SKM-1 treated with dmso at 0.1 percent for 144 hours (cell line): ENCODE data around the gene WWC1.
"Not testable (repeated sequence)": the region's sequence is repeated elsewhere in the genome, so short reads cannot be mapped to it uniquely, and the experiment has no call there.

Experiments
- DNase-seq: peaks from one replicate; lab custom pipeline; 2025; ENCODE audit not compliant: unreplicated experiment; lab: John Stamatoyannopoulos, UW

Gene WWC1

GRCh38 chr5:168329302-168329701 lies 37.9 kb downstream of the WWC1 start:
- DNase-seq: no peak

GRCh38 chr5:168332042-168332441 lies 40.6 kb downstream of the WWC1 start:
- DNase-seq: no peak

- no peak for DNase-seq
Observed at GRCh38 chr5:168334280-168334679, 42.8 kb downstream of the WWC1 start.

- no peak for DNase-seq
Observed at GRCh38 chr5:168334695-168335094, 43.2 kb downstream of the WWC1 start.

GRCh38 chr5:168337361-168337760 lies 45.9 kb downstream of the WWC1 start:
- DNase-seq: no peak

- no peak for DNase-seq
Observed at GRCh38 chr5:168339109-168339771, 47.8 kb downstream of the WWC1 start.

- not testable (repeated sequence) for DNase-seq
Observed at GRCh38 chr5:168339772-168340140, 48.3 kb downstream of the WWC1 start.

- no peak for DNase-seq
Observed at GRCh38 chr5:168340487-168340886, 49.0 kb downstream of the WWC1 start.

- no peak for DNase-seq
Observed at GRCh38 chr5:168341178-168341577, 49.7 kb downstream of the WWC1 start.

GRCh38 chr5:168342151-168342825 lies 50.8 kb downstream of the WWC1 start:
- DNase-seq: no peak

- DNase-seq: no peak
Observed at GRCh38 chr5:168342985-168343384, 51.5 kb downstream of the WWC1 start.

- no peak for DNase-seq
Observed at GRCh38 chr5:168346417-168346816, 55.0 kb downstream of the WWC1 start.

- DNase-seq: no peak
Observed at GRCh38 chr5:168347368-168348083, 56.1 kb downstream of the WWC1 start.

GRCh38 chr5:168348084-168348414 lies 56.6 kb downstream of the WWC1 start:
- no peak for DNase-seq

GRCh38 chr5:168350315-168350714 lies 58.9 kb downstream of the WWC1 start:
- no peak for DNase-seq

- no peak for DNase-seq
Observed at GRCh38 chr5:168353216-168353957, 61.9 kb downstream of the WWC1 start.

- no peak for DNase-seq
Observed at GRCh38 chr5:168354397-168354796, 63.0 kb downstream of the WWC1 start.

GRCh38 chr5:168356171-168356570 lies 64.7 kb downstream of the WWC1 start:
- DNase-seq: no peak

GRCh38 chr5:168356592-168356991 lies 65.1 kb downstream of the WWC1 start:
- DNase-seq: no peak

- no peak for DNase-seq
Observed at GRCh38 chr5:168357876-168358275, 66.4 kb downstream of the WWC1 start.

- DNase-seq: no peak
Observed at GRCh38 chr5:168359820-168360460, 68.5 kb downstream of the WWC1 start.
